HUES48 (cell line): Measurements from ENCODE around the gene PRUNE1.

Experiments used
- H3K27ac ChIP-seq: one replicate; pipeline ENCODE4 v1.7.0; 2013; ENCODE audit warnings: low read depth, low read length, inconsistent platforms
- H3K27me3 ChIP-seq: 2 replicates; pipeline ENCODE4 v1.6.1; 2013; ENCODE audit warnings: mild to moderate bottlenecking, low read length; ENCODE audit not compliant: control insufficient read depth, insufficient read depth
- H3K36me3 ChIP-seq: 2 replicates; pipeline ENCODE4 v1.6.1; 2013; ENCODE audit warnings: low read length; ENCODE audit not compliant: control insufficient read depth, insufficient read depth
- H3K4me1 ChIP-seq: 2 replicates; pipeline ENCODE4 v1.6.1; 2013; ENCODE audit warnings: mild to moderate bottlenecking, low read length; ENCODE audit not compliant: control insufficient read depth, insufficient read depth
- H3K4me3 ChIP-seq: 2 replicates; pipeline ENCODE4 v1.5.1; 2013; ENCODE audit warnings: mild to moderate bottlenecking, low read depth, low read length
- H3K9ac ChIP-seq: 2 replicates; pipeline ENCODE4 v1.6.1; 2013; ENCODE audit warnings: mild to moderate bottlenecking, low read depth, low read length, moderate library complexity
- H3K9me3 ChIP-seq: 2 replicates; pipeline ENCODE4 v1.6.1; 2013; ENCODE audit warnings: low read length; ENCODE audit not compliant: control insufficient read depth, insufficient read depth

Gene PRUNE1

GRCh38 chr1:151051356-151052009 lies 43.2 kb downstream of the PRUNE1 start:
- no peaks in the 10 kb centered on the region for H3K9me3 ChIP-seq
- no peak overlapping the region for H3K4me3 ChIP-seq
- H3K27me3 ChIP-seq = no peaks in the 10 kb centered on the region
- H3K27ac ChIP-seq = no peak overlapping the region
- H3K4me1 ChIP-seq = peaks cover 1% of the 10 kb centered on the region; the same call in 1 of the 2 replicates
- no peak overlapping the region for H3K9ac ChIP-seq
- H3K36me3 ChIP-seq = peaks cover 64% of the 10 kb centered on the region

GRCh38 chr1:151054971-151055547 lies 46.8 kb downstream of the PRUNE1 start:
- no peaks in the 10 kb centered on the region for H3K27me3 ChIP-seq
- H3K36me3 ChIP-seq = peaks cover 68% of the 10 kb centered on the region
- no peak overlapping the region for H3K27ac ChIP-seq
- peaks cover 13% of the 10 kb centered on the region for H3K4me1 ChIP-seq
- no peak overlapping the region for H3K4me3 ChIP-seq
- H3K9ac ChIP-seq = no peak overlapping the region
- H3K9me3 ChIP-seq = no peaks in the 10 kb centered on the region

GRCh38 chr1:151055581-151055980 lies 47.3 kb downstream of the PRUNE1 start:
- Histone ChIP-seq H3K36me3 (peaks cover 62% of the 10 kb centered on the region), H3K4me3 (no peak overlapping the region), H3K4me1 (peaks cover 13% of the 10 kb centered on the region), H3K27ac (no peak overlapping the region), H3K9ac (no peak overlapping the region), H3K9me3 (no peaks in the 10 kb centered on the region), H3K27me3 (no peaks in the 10 kb centered on the region)

- H3K36me3 ChIP-seq = peaks cover 57% of the 10 kb centered on the region
- H3K9ac ChIP-seq = no peak overlapping the region; the same call in 1 of the 2 replicates
- H3K4me1 ChIP-seq = peaks cover 13% of the 10 kb centered on the region
- no peaks in the 10 kb centered on the region for H3K27me3 ChIP-seq
- H3K27ac ChIP-seq = no peak overlapping the region
- H3K9me3 ChIP-seq = no peaks in the 10 kb centered on the region
- no peak overlapping the region for H3K4me3 ChIP-seq
Measured at GRCh38 chr1:151056149-151056548, 47.9 kb downstream of the PRUNE1 start.

- Histone ChIP-seq H3K27ac (peak overlapping the region; percentile 92), H3K27me3 (no peaks in the 10 kb centered on the region), H3K36me3 (peaks cover 37% of the 10 kb centered on the region), H3K9ac (peak overlapping the region; percentile 84), H3K4me1 (peaks cover 27% of the 10 kb centered on the region), H3K4me3 (peak overlapping the region; percentile 93), H3K9me3 (no peaks in the 10 kb centered on the region)
Measured at GRCh38 chr1:151058692-151059091, 50.4 kb downstream of the PRUNE1 start.

- H3K4me3 ChIP-seq = peak within 1 kb of the TSS; percentile 93
Measured at GRCh38 chr1:151059109-151060006, 51.1 kb downstream of the PRUNE1 start, which contains the start of gene CDC42SE1. TSS of gene CDC42SE1 (minus strand) at chr1:151059622. CDS start at chr1:151055730, 3,892 bp downstream.

GRCh38 chr1:151060007-151060656 lies 51.9 kb downstream of the PRUNE1 start, which contains the start of gene MLLT11:
TSS of gene MLLT11 (plus strand) at chr1:151060397. CDS start at chr1:151067225, 6,828 bp downstream.
- H3K27me3 ChIP-seq = no peaks in the 10 kb centered on the region
- H3K4me3 ChIP-seq = peak within 1 kb of the TSS; percentile 93
- H3K9me3 ChIP-seq = no peaks in the 10 kb centered on the region
- peak within 1 kb of the TSS; percentile 92 for H3K27ac ChIP-seq
- H3K9ac ChIP-seq = peak within 1 kb of the TSS; percentile 84
- H3K4me1 ChIP-seq = peaks cover 31% of the 10 kb centered on the region
- peaks cover 22% of the 10 kb centered on the region for H3K36me3 ChIP-seq

More at GRCh38 chr1:151059109-151060006, 51.1 kb downstream of the PRUNE1 start, which contains the start of gene CDC42SE1:
- H3K4me1 ChIP-seq = peaks cover 28% of the 10 kb centered on the region
- no peaks in the 10 kb centered on the region for H3K27me3 ChIP-seq
- H3K9ac ChIP-seq = peak within 1 kb of the TSS; percentile 84
- peak within 1 kb of the TSS; percentile 92 for H3K27ac ChIP-seq
- no peaks in the 10 kb centered on the region for H3K9me3 ChIP-seq
- peaks cover 30% of the 10 kb centered on the region for H3K36me3 ChIP-seq

GRCh38 chr1:151060657-151061421 lies 52.6 kb downstream of the PRUNE1 start:
- Histone ChIP-seq H3K27me3 (no peaks in the 10 kb centered on the region), H3K27ac (peak overlapping the region; percentile 92), H3K36me3 (peaks cover 17% of the 10 kb centered on the region), H3K4me1 (peaks cover 31% of the 10 kb centered on the region), H3K9ac (peak overlapping the region; percentile 84), H3K4me3 (peak overlapping the region; percentile 93), H3K9me3 (no peaks in the 10 kb centered on the region)

- no peaks in the 10 kb centered on the region for H3K27me3 ChIP-seq
- no peaks in the 10 kb centered on the region for H3K9me3 ChIP-seq
- H3K27ac ChIP-seq = peak overlapping the region; percentile 92
- peak overlapping the region; percentile 93 for H3K4me3 ChIP-seq
- peaks cover 28% of the 10 kb centered on the region for H3K4me1 ChIP-seq
- peaks cover 13% of the 10 kb centered on the region for H3K36me3 ChIP-seq
- H3K9ac ChIP-seq = peak overlapping the region; percentile 84; the same call in 1 of the 2 replicates
Measured at GRCh38 chr1:151061704-151062103, 53.5 kb downstream of the PRUNE1 start.
